ENCODE results near the gene CD58.

Gene CD58

DNA sequence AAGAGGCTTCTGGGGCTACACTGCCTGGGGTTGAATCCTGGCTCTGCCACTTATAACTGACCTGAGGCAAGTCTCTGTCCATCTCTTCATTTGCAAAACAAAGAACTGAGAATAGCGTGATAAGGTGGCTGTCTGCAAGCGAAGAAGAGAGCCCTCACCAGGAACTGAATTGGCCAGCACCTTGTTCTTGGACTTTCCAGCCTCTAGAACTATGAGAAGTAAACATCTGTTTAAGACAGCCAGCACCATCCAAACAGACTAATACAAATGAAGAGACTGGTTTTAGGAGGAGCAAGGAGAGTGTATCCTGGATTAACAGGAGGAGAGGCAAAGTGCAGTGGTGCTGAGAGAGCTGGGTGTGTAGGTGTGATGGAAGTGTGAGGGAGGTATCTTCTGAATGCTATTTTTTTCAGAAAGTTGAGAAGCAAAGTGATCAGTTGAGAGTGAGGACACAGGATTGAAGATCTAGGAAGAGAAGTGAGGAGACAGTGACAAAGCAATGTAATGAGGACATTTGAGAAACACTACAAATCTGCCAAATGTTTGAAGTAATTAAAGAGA is 59.3 kb downstream of the CD58 start:
- no peak for DNase-seq (ENCODE audit: low read depth in 4 of 4, low spot score in 1 of 4)

DNA sequence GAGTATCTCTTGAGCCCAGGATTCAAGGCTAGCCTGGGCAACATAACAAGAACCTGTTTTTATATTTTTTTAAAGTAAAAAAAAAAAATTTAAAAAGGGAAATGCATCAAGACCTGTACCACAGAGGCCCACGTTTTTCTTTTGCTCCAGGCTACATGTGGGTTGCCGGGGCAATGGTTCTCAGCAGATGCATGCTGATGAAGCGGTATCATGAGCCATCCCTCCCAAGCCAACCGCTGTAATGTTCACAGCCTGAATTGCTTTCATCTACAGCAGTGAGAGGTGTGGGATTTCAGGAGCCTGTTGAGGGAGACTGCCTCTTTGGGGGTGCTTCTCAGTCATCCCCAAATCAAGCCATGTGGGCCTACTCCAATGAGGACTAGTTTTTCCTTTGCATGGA is 60.5 kb downstream of the CD58 start:
- no peak for DNase-seq (ENCODE audit: low read depth in 4 of 4, low spot score in 1 of 4)

DNA sequence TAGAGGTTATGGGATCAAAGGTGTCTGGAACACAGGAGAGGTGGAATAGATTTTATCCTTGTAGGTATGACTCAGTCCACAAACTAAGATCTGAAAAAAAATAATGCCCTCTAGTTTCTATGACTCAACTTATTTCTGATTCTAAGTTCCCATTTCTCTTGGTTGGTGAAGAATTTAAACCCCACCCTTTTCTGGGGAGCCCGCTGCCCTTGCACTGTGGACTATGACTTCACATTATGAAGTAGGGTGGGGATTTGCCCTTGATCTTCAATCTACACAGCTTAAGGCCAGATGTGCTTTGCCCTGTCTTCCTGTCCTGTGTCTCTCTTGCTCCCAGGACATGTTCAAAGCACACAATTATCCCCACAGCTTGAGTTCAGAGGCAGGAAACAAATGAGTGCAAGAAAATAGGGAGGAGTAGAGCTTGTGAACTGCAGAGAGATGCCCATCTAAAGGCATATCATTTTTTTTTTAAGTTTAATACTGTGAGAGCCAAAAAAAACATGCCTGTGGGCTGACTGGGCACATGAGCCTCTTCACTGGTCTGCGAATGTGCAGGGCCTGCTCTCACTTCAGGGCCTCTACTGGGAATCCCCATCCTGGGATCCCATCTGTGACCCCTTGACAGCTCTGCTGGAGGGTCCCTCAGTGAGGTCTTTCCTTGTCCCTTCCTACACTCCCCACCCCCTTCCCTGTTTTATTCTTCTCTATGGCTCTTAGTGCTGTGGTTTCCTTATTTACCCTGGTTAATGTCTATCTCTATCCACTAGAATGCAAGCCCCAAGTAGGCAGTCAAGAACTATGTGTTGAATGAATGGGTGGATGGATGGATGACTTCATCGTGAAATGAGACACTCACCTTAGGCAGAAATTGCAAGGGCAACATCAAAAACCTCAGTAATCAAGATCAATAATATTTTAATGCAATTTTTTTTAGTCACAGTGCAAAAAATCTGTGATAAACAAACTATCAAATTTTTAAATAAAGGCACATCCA is 61.5 kb downstream of the CD58 start:
- peak in 1 of 4 experiments; percentile 25 for DNase-seq (ENCODE audit: low read depth in 4 of 4, low spot score in 1 of 4)

DNA sequence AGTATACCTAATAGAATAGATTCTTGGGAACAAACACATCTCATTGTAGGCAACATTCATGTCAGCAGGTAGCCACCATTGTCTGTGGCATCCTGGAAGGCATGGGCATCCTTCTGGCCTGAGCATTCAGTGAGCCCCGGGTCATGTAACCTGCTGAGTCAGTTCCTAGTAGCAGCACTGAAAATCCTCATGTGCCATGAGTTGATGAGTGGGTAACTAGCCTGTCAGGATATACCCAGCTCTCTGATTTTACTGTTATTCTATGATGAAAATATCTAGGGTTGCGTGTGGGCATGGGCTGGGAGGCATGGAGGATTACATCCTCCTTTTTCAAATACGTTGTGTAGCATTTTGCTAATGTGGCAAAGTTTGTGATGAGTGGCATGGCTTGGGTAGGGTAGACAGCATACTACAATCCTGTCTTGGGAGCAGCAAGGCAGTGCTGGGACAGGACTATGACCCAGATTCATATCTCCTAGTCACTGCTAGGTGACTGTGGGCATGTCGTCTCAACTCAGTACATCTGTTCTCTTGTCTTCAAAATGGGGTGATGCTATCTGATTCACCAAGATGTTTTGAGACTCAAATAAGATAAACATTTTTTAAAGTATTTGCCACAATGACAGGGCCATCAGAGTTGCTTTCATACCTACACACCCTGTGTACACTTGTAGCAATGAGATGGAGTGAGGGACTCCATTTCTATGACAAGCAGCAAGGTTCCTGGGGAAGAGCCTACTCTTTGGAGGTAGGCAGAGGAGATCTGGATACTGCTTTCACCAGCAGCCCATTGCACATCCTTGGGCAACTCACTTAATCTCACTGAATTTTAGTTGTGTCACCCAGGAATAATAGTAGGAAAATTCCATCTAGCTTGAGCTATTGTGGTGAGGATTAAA is 62.5 kb downstream of the CD58 start:
- no peak for DNase-seq (ENCODE audit: low read depth in 4 of 4, low spot score in 1 of 4)

DNA sequence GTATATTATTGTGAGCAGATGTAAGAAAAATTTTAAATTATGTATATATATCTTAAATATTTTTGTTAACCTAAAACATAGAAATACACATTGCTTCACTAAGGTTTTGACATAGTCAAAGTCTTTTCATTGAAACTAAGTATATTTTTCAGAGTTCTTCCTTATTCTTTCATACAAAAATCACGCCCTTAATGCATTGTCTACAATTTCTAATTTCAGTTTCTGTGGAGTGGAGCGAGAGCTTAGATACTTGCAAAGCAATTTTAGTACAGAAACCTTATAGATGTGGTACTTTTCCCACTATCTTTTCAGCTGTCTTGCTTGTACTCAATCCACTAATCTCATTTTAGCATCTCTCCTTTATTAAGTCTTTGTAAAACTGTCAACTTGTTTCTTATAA is 63.2 kb downstream of the CD58 start:
- no peak for DNase-seq (ENCODE audit: low read depth in 4 of 4, low spot score in 1 of 4)

DNA sequence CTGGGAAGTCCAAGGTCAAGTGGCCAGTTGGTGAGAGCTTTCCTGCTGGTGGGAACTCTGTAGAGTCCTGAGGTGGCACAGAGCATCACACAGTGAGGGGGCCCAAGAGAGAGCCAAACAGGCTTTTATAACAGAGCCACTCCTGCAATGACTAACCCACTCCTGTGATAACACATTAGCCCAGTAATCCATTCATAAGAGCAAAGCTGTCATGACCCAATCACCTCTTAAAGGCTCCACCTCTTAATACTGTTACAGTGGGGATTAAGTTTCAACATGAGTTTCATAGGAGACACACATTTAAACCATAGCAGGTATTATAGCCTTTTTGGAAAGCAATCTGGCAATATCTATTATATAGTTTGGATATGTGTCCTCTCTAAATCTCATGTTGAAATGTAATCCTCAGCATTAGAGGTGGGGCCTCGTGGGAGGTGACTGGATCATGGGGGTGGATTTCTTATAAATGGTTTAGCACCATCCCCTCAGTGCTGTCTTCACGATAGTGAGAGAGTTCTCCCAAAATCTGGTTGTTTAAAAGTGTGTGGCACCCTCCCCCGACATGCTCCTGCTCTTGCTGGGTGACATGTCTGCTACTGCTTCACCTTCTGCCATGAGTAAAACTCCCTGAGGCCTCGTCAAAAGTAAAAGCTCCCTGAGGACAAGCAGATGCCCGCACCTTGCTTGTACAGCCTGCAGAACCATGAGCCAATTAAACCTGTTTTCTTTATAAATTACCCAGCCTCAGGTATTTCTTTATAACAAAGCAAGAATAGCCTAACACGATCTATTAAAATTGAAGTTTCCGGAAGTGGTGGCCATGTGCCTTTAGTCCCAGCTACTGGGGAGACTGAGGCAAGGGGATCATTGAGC is 64.5 kb downstream of the CD58 start:
- no peak for DNase-seq (ENCODE audit: low read depth in 4 of 4, low spot score in 1 of 4)

DNA sequence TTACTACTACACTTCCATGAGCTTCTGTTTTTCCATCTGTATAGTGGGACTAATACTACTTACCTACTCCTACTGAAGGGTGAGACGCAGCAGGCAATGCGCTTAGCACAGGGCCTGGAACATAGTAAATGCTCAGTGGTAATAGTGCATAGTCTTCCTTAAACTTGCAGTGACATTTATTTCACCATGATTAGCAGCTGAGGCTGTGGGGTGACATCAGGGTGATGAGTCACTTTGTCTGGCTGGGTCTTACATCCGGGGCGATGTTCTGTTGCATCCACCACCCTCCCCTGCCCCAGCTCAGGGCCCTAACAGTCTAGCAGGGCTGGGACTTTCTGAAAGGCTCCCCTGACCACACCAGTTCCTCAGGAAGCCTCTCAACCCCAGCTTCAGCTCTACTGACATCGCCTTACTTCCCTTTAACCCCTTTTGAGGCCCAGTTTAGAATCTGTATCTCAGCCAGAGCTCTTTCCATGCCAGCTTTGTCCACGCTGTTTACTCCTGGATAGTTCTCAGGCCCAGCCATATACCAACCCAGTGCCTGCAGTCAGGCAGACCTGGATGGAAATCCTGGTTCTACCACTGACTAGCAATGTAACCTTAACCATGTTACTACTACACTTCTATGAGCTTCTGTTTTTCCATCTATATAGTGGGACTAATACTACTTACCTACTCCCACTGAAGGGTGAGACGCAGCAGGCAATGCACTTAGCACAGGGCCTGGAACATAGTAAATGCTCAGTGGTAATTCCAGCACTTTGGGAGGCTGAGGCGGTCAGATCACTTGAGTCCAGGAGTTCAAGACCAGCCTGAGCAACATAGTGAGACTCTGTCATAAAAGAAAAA is 66.3 kb downstream of the CD58 start:
- DNase-seq (ENCODE audit: low read depth in 4 of 4, low spot score in 1 of 4), result peak; percentile 41 to 70 (median 56)

DNA sequence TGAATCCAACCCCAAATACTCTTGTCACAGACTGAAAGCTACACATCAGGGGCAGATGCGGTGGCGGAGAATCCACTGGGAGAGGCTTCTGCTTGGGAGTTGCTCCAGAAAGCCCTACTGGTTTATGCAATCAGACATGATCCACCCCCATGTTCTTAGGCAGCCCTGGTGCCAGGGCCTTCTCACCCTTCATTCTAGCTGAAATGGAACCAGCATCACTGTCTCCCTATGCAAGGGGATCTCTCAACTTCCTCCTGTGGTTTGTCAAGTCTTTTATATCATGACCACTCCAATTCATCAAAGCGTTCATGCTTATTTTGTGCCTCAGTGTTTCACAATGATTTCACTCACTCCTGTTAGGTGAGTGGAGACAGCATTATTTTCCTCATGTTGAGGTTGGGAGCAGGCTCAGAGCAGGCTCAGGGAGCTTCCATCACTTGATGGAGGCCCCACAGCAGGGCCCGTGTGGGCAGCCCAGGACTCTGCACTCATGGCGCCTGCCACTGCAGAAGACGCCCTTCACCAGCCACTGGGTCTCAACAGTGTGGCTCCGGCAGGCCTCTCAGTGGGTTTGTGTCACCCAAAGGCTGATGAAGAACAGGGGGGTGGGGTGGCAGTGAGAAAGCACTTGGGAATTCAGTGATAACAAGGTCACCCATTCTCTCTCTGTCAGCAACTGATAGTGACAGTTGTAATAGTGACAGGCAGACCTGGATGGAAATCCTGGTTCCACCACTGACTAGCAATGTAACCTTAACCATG is 67.1 kb downstream of the CD58 start:
- DNase-seq (ENCODE audit: low read depth in 4 of 4, low spot score in 1 of 4), result no peak

DNA sequence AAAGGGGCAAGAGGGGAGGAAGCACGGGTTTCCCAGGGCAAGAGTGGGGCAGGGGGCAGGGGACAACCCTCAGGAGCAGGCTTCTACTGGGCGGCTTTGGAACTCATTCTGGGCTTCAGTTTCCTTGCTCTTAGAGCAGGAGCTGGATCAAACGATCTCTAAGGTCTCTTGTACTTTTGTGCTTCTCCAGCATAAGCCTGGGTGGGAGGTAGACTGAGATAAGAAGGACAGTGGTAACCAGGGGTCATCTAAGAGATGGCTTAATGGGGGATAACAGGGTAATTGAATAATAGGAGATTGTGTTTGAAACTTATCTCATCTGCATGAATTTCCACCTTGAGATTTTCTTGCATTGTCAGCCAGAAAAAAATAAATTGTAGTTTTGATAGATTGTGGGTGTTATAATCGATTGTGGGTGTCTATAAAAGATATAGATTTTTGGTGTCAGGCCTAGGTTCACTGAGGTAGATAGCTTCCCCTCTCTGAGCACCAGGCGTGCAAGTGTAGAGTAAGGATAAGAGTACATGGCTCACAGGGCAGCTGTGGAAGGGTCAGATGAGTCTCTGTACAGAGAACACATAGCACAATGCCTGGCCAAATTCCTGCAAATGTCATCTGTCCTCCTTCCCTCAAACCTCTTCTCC is 68.0 kb downstream of the CD58 start:
- no peak for DNase-seq (ENCODE audit: low read depth in 4 of 4, low spot score in 1 of 4)

DNA sequence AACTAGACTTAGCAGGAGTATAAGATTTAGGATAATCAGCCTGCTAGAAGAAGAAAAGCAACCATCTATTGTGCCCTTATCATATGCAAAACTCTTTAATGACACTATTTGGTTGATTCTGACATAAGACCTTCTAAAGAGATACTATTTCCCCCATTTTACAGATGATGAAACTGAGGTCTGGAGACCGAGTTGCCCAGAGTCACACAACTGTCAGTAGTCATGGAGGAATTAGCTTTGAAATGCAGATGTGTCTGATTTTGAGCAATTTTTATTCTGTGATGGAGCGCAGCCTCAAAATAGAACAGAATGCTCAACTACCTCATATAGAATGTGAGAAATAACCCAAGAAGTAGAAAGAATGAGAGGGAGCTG is 69.0 kb downstream of the CD58 start:
- DNase-seq (ENCODE audit: low read depth in 4 of 4, low spot score in 1 of 4), result no peak

DNA sequence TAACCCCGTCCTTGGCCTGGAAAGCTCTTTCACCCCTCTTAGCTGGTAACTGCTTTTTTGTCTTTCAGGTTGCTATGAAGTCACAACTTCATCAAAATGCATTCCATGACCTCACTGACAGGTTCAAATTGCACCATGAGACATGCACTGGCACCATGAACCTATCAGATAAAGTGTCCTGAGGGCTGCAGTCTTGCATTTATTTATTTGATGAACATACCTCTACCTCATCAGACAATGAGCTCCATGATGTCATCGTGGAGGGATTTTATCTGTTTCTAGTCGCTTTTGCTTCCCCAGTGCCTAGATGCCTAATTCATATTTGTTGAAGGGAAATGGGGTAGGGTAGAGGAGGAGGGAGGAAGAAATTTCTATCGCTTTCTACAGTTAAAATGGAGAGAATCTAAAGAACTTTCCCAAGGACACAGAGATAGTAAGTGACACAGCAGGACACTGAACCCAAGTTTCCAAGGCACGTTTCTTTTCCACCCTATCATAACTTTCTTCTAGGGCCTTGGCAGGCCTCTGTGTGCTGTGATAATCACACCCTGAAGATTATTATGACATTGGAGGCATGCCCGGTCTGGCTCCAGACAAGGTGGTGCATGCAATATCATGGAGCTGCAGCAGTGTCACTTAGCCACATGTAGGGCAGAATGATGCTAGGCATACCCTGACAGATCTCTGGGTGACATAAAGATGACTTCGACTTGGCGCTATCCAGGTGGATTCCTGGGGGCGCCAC is 69.5 kb downstream of the CD58 start:
- DNase-seq (ENCODE audit: low read depth in 4 of 4, low spot score in 1 of 4), result no peak

DNA sequence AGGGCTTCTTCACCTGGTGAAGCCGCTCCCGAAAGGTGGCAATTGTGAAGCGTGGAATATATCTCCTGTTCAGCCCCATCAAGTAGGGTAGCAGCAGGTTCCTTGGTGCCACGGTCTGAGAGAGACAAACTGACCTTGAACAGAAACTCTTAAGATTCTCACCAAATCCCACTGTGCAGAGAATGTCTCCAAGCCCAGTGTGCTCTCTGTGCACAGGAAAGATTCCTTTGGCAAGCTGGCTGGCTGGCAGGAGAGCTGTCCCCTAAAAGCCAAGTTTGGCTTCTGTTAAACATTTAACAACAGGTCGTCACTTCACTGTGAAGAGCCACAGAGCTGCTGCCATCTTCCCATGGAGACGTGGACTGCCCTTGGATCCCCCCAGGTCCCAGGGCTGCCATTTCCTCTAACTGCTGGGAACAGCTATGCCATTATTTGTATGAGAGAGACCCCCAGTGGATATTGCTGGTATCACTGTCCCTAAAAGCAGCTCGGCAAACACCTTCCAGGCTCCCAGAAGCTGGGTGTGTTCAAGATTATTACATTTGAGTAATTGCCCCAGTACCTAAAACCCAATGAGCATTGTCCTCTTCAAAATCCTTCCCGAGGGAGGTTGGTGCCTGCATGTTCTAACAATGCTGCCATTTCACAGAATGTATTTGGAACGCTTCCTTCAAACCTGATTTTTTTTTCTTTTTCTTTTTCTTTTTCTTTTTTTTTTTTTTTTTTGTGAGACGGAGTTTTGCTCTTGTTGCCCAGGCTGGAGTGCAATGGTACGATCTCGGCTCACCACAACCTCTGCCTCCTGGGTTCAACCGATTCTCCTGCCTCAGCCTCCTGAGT is 71.8 kb downstream of the CD58 start:
- no peak for DNase-seq (ENCODE audit: low read depth in 4 of 4, low spot score in 1 of 4)

DNA sequence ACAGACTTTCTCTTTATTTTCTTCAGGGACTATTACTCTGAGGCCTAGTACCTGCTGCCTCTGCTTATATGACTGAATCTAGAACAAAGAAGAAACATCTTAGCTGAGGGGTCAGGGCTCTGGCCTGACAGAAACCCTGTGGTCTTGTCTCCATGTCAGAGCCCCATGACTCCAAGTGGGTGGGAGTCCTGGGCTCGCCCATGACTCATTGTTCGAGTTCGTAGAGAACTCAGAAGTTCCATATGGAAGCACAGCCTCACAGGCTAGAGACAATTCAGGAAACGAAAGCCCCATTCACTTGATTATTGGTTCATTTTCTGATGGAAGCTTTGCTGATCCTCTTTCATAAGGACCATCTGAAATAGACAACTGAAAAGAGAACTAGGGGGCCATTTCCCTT is 73.2 kb downstream of the CD58 start:
- no peak for DNase-seq (ENCODE audit: low read depth in 4 of 4, low spot score in 1 of 4)

DNA sequence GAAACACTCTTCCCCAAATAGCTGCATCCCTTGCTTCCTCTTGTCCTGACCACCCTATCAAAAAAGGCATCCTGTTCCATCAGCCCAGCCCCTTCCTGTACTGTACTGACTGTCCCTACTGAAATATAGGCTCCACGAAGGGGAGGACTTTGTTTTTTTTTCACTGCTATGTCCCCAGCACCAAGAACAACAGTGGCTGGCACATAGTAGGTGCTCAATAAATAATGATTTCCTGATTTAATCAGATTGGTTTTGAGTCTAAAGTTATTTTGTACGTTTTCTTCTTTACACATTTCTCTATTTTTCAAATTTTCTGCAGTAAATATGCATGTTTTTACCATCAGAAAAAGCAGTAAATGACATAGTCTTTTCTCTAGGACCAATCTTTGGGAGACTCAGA is 73.9 kb downstream of the CD58 start:
- no peak for DNase-seq (ENCODE audit: low read depth in 4 of 4, low spot score in 1 of 4)

DNA sequence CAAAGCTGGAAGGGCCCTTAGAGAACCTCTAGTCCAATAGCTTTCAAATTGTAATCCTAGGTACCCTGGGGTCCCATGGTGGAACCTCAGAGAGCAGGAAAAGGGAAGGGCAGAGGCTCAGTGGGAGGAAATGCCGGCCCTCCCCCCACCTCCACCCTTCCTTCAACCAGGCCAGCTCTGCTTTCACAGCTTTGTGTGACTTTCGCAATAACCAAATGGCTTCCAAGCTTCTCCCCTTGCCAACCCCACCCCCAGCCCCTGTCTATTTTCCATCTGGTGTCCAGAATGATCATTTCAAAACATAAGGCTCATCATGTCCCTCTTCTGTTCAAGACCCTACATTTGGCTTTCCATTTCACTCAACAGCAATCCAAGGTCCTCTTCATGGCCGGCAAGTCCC is 74.4 kb downstream of the CD58 start:
- no peak for DNase-seq (ENCODE audit: low read depth in 4 of 4, low spot score in 1 of 4)

DNA sequence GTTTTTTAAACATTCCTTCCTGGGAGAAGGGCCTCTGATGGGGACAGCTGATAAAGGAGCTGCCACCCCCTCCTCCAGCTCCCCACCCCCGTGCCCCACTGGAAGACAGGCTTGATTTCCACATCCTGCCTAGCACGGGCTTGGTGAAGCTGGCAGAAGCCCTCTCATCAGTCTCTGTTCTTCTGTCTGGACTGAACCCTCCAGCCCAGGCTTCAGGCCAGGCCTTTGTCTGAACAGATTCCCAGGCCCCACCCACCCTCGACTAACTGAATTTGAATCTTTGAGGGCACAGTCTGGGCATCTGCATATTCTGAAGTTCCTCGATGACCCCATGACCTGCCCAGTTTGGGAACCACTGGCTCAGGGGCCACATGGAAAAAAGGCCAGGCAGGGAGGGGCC is 75.3 kb downstream of the CD58 start:
- no peak for DNase-seq (ENCODE audit: low read depth in 4 of 4, low spot score in 1 of 4)

DNA sequence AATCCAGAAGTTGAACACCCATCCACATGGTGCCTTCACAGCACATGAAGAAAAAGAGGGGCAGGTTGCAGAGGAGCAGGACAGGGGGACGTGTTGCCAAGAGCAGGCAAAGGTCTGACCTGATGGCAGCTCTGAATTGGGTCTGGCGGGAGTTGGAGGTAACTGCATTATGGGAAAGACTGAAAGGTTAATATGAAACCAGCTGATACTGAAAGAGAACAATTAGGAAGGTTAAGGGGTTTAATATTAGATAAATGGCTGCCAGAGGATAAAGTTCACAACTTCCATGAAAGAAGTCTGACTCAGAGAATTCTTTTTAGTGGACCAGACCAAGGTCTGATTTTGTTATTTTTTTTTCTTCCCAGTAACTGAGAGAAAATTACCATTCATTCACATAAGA is 76.1 kb downstream of the CD58 start:
- DNase-seq (ENCODE audit: low read depth in 4 of 4, low spot score in 1 of 4), result no peak

All from stimulated activated CD4-positive, alpha-beta T cell treated with anti-CD3 and anti-CD28 coated beads, Interleukin-1b, Interleukin-23, amount 100 ng/mL, for 24 hours (primary cell).